GM12891 (cell line): ENCODE measurements around the gene SHC3.

Experiments
- POLR2A ChIP-seq: IDR thresholded peaks from 2 replicates; pipeline ENCODE4 v1.6.1; 2011; ENCODE audit warnings: low read depth, low read length, control low read depth
- POU2F2 ChIP-seq: IDR thresholded peaks from 2 replicates; pipeline ENCODE4 v1.6.1; 2011; ENCODE audit warnings: low read depth, mild to moderate bottlenecking, control low read depth, low read length, moderate library complexity
- TAF1 ChIP-seq: IDR thresholded peaks from 2 replicates; pipeline ENCODE4 v1.6.1; 2011; ENCODE audit warnings: low read depth, low read length, control low read depth

GRCh38 chr9:89006267-89006666 is 172.4 kb downstream of the SHC3 start:
- TF ChIP-seq POU2F2: no peak
- TF ChIP-seq POLR2A: no peak
- TF ChIP-seq TAF1: no peak
